Measurements from ENCODE around the gene PSMG1.

PSMG1 gene

GRCh38 chr21:39216290-39216689 is 33.0 kb upstream of the PSMG1 start:
- H3K27me3 ChIP-seq (ENCODE audit: insufficient read depth, low read depth) = no peaks in the 10 kb centered on the region
- no peak overlapping the region for H3K4me2 ChIP-seq
- no peaks in the 10 kb centered on the region for H3K79me2 ChIP-seq (ENCODE audit: insufficient read depth, low read depth)
- H3K4me3 ChIP-seq (IDR thresholded peaks at IDR 0.05; ENCODE audit: insufficient read depth, low read depth, low read length) = no peak overlapping the region
- no peak overlapping the region for H3K27ac ChIP-seq
- no peaks in the 10 kb centered on the region for H3K36me3 ChIP-seq (ENCODE audit: insufficient read depth)
- H3K9ac ChIP-seq = no peak overlapping the region
- TF ChIP-seq CTCF (conservative IDR thresholded peaks at IDR 0.05; ENCODE audit: low read depth, low read length) = no peak
- no peak overlapping the region for H2AFZ ChIP-seq (ENCODE audit: low read depth)
- no peaks in the 10 kb centered on the region for H4K20me1 ChIP-seq (ENCODE audit: insufficient read depth)
- H3K4me1 ChIP-seq (ENCODE audit: low read depth, poor library complexity, severe bottlenecking) = no peaks in the 10 kb centered on the region

GRCh38 chr21:39215078-39215477 is 31.8 kb upstream of the PSMG1 start:
- H3K4me1 ChIP-seq (ENCODE audit: low read depth, poor library complexity, severe bottlenecking) = no peaks in the 10 kb centered on the region
- no peak overlapping the region for H3K4me3 ChIP-seq (IDR thresholded peaks at IDR 0.05; ENCODE audit: insufficient read depth, low read depth, low read length)
- no peak overlapping the region for H3K4me2 ChIP-seq
- no peaks in the 10 kb centered on the region for H3K27me3 ChIP-seq (ENCODE audit: insufficient read depth, low read depth)
- H3K9ac ChIP-seq = no peak overlapping the region
- no peaks in the 10 kb centered on the region for H4K20me1 ChIP-seq (ENCODE audit: insufficient read depth)
- H3K36me3 ChIP-seq (ENCODE audit: insufficient read depth) = no peaks in the 10 kb centered on the region
- H3K27ac ChIP-seq = no peak overlapping the region
- no peaks in the 10 kb centered on the region for H3K79me2 ChIP-seq (ENCODE audit: insufficient read depth, low read depth)
- no peak overlapping the region for H2AFZ ChIP-seq (ENCODE audit: low read depth)
- no peak for TF ChIP-seq CTCF (conservative IDR thresholded peaks at IDR 0.05; ENCODE audit: low read depth, low read length)

GRCh38 chr21:39209334-39209688 is 26.1 kb upstream of the PSMG1 start:
- Histone ChIP-seq H3K27ac (no peak overlapping the region), H3K4me3 (IDR thresholded peaks at IDR 0.05; ENCODE audit: insufficient read depth, low read depth, low read length) (no peak overlapping the region), H2AFZ (ENCODE audit: low read depth) (no peak overlapping the region), H3K79me2 (ENCODE audit: insufficient read depth, low read depth) (no peaks in the 10 kb centered on the region), H3K36me3 (ENCODE audit: insufficient read depth) (no peaks in the 10 kb centered on the region), H4K20me1 (ENCODE audit: insufficient read depth) (no peaks in the 10 kb centered on the region; the same call in 1 of the 2 replicates), H3K4me1 (ENCODE audit: low read depth, poor library complexity, severe bottlenecking) (no peaks in the 10 kb centered on the region), H3K4me2 (no peak overlapping the region), H3K9ac (no peak overlapping the region), H3K27me3 (ENCODE audit: insufficient read depth, low read depth) (no peaks in the 10 kb centered on the region)
- TF ChIP-seq CTCF (conservative IDR thresholded peaks at IDR 0.05; ENCODE audit: low read depth, low read length) = no peak

- H3K9ac ChIP-seq = no peak overlapping the region
- H3K36me3 ChIP-seq (ENCODE audit: insufficient read depth) = no peaks in the 10 kb centered on the region
- no peak overlapping the region for H3K4me2 ChIP-seq
- H3K27ac ChIP-seq = no peak overlapping the region
- TF ChIP-seq CTCF (conservative IDR thresholded peaks at IDR 0.05; ENCODE audit: low read depth, low read length) = no peak
- no peaks in the 10 kb centered on the region for H3K27me3 ChIP-seq (ENCODE audit: insufficient read depth, low read depth)
- H3K4me3 ChIP-seq (IDR thresholded peaks at IDR 0.05; ENCODE audit: insufficient read depth, low read depth, low read length) = no peak overlapping the region
- no peaks in the 10 kb centered on the region for H3K79me2 ChIP-seq (ENCODE audit: insufficient read depth, low read depth)
- H3K4me1 ChIP-seq (ENCODE audit: low read depth, poor library complexity, severe bottlenecking) = no peaks in the 10 kb centered on the region
- H2AFZ ChIP-seq (ENCODE audit: low read depth) = no peak overlapping the region
- H4K20me1 ChIP-seq (ENCODE audit: insufficient read depth) = no peaks in the 10 kb centered on the region; the same call in 1 of the 2 replicates
Observed at GRCh38 chr21:39208624-39209333, 25.5 kb upstream of the PSMG1 start.

Measured in KMS-11 (cell line).